CD4-positive, alpha-beta T cell treated with Interleukin-21 for 1 hour (primary cell): ENCODE measurements around the gene CHPF.

Experiments
- DNase-seq: peaks from one replicate; pipeline ENCODE4 v3.0.0-alpha.2; 2020

Gene CHPF

DNA sequence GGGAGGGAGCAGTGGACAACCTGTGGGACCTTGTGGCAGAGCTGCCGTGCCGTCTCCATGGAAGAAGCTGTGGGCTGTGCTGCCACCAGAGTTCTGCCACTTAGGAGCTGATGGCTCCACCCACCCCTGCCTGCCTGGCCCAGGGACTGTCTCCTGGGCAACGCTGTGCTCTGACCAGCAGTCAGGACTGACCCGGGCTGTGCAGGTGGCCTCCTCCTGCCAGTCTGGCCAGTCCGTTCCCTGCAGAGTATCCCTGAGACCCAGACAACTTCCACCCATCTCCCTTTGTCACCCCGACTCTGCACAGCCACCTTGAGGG lies 16.6 kb downstream of the CHPF start:
- DNase-seq, result no peak

DNA sequence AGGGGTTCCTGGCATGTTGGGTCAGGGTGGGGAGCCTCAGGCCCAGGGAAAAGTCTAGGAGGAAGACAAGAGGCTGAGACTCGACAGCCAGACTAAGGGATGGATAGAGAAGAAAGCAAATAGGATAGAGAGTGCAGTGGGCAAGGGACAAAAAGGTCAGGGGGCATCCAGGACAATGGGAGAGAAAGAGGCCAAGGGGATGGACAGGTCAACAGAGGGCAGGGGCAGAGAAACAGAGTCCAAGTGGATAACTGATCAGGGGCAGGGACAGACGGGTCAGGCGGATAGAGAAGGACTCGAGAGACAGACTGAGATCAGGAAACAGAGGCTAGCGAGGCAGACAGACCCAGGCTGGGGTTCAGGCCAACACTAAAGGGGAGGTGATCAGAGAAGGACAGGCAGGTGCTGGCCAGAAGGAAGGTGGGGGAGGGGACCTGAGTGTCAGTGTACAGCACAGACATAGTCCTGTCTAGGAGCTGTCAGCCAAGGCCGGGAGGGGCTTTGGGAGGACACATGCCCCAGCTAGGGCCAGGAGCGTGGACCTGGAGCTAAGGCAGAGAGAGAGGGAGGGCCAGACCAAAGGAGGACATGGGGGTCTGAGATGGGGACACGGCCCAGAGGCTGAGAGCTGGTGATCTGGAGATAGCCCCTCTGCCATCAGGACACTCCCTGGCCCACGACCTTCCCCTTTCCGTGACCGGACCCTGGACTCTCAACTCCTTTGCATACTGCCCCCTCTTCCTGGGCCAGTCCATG lies 17.1 kb downstream of the CHPF start:
- no peak for DNase-seq

DNA sequence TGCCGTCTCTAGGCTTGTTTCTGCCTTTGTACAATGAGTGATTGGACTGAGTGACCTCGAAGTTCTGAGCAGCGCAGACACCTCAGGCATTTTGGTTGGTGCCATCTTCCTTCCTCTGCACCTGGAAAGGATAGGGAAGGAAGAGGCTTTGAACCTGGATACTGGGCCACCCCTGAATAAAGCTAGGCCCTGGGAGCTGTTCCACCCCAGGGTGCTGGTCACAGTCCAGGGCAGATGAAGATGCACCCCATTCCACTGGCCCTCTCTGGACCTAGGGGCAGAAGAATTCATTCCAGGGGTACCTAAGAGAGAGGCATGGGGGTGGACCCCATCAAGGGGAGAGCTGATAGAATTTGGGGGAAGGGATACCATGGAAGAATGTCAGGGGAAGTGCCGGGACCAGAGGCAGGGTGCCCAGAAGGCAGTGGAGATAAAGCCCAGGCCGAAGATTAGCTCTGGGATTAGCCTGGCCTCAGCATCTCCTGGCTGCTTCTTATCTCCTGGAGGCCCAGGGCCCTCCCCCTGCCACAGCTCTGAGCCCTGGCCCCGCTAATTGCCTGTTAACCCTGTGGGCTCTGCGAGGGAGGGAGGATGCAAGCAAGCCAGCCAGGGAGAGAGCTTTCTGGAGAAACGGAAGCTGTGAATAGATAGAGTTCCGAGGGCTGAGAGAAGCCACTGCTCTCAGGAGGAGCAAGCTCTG lies 17.9 kb downstream of the CHPF start:
- DNase-seq, result no peak

DNA sequence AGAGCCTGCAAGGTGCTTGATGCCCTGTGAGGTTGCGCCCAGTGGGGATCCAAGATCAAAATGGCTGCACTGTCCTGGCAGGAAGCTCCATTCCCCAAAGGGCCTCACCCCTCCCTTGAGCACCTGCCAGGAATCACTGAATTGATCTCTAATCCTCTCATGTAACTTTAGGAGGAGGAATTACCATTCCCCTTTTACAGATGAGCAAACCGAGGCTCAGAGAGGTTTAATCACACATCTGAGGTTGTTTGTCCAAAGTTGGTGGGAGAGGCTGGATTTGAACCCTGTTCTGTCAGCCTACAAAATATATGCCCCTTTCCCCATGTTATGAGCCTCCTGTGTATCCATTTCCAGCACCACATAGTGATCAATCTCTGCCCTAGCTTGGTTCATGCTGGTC lies 18.8 kb downstream of the CHPF start:
- no peak for DNase-seq

DNA sequence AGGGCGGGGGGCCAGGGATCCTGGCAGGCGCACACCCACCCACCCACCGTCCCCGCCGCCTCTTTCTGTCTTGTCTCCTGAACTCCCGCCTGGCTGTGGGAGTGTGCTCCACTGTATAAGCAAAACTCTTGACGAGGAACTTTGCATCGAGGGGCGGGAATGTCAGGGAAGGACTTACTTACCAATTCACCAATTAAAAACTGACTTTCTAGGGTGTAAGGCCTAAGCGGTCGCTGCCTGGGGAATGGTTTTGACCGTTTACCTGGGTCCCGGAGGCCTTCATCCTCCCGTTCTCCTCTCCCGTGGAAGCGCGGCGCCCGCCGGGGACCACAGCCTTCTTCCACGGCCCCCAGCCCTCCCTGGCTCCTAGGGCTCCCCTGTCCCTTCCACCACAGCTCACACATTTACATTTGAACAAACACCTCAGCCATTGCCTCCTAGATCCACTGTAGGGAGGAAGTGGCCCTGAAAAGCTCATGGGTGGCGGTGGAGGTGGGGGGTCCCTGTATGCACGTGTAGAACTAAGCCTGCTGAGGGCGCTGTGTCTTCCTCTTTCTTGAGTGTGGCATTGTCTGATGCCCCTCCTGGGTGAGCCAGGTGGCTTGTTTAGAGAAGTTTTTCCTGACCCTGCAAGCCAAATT lies 20.5 kb downstream of the CHPF start:
- no peak for DNase-seq

DNA sequence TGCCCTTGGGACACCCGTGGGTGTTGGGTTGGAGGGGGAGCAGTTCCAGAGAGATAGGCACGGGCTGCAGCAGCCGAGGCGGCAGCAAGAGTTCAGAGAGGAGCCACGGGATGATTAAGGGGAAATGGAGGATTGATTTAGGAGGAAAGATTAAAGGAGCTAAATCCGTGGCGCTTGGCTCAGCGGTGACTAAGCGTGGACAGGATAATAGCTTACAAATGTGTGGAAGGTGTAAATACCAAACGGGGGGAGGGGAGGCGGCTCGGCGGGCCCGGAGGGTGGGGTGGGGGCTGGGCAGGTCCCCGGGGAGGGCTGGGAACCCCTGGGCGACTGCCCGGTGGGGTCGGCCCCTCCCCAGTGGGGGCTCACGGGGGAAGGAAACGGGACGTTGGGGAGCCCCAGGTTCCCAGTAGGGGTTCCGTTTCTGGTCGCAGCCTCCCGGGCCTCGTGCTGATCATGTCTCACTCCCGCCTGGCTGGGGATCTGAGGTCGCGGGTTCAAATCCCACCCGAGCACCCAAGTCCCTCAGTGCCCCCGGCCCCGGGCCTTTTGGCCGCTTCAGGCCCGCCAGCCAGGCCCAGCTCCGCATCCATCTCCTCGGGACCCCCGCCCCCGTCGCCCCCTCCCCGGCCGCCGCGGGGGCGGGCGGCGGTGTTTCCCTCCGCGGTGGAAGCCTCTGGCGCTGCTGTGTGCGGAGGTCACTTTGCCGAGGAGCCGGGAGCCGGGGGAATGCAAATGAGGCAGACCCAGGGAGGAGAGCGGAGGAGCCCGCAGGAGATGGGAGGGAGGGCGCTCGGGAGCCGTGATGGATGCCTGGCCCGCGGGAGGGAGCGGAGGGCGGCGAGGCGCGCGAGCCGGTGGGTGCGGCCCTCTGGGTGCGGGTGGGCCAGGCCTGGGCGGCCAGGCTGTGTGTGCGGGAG lies 21.2 kb downstream of the CHPF start:
- no peak for DNase-seq

DNA sequence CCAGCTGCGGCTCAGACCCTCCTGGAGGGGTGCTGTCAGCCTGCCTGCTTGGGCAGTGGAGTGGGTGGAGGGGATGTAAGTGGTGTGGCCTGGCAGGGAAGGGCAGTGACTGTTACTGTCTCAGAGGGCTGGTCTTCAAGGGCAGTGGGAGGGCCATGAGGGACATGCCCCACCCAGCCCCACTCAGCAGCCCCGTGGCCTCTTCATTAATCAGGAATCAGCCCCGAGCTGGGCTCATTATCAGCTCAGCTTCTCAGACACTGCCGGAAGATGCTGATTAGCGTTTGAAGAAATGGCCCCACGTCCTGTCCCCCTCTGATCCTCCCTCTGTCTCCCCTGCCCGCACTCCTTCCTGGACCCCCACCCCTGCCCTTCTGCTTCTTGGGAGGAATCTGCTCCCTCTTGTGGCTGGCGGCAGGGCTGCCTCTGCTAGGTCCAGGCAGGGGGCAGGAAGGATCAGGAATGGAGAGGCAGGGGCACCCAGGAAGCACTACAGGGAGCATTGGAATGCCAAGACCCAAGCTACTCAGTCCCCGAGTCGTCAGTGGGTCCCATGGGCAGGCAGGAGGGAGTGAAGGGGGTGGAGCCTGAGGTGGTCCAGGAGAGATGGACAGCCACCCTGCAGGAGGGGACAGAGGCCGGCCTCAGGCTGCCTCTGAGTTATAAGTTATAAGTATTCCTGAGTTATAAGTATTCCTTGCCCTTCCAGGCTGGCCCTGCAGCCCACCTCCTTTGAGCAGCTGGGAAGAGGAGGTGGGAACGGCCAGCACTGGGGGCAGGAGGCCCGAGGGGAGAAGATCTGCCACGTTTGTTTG lies 22.3 kb downstream of the CHPF start:
- DNase-seq, result no peak

DNA sequence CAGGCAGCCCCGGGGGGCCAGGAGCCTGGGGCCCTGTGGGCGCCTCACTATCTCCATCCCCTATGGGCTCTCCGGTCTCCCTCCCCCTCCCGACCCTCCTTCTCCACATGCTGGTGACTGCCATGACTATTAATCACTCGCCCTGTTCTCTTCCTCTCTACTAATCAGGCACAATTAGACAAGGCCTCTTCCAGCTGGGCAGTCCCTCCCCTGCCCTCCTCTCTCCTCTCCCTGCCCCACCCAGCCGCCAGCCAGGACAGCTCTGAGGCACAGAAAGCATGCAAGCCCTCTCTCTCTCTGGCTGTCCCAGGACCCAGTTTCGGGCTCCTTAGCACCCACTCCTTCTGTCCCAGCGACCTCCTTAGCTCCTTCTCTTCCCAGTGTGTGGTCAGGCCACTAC lies 23.5 kb downstream of the CHPF start:
- no peak for DNase-seq

DNA sequence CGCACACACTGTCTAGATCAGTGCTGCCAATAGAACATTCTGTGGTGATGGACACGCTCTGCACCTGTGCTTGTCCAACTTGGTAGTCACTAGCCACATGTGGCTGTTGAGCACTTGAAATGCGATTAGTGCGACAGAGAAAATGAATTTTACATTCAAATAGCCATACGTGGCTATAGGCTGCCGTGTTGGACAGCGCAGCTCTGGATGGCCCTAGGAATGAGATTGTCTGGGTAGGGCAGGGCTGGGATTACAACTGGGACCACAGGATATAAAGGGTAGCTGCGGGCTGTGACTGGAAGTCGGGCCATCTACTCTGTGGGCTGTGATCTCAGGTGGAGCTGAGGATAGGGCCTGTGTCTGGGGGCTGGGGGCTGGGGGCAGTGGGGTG lies 24.1 kb downstream of the CHPF start:
- no peak for DNase-seq

DNA sequence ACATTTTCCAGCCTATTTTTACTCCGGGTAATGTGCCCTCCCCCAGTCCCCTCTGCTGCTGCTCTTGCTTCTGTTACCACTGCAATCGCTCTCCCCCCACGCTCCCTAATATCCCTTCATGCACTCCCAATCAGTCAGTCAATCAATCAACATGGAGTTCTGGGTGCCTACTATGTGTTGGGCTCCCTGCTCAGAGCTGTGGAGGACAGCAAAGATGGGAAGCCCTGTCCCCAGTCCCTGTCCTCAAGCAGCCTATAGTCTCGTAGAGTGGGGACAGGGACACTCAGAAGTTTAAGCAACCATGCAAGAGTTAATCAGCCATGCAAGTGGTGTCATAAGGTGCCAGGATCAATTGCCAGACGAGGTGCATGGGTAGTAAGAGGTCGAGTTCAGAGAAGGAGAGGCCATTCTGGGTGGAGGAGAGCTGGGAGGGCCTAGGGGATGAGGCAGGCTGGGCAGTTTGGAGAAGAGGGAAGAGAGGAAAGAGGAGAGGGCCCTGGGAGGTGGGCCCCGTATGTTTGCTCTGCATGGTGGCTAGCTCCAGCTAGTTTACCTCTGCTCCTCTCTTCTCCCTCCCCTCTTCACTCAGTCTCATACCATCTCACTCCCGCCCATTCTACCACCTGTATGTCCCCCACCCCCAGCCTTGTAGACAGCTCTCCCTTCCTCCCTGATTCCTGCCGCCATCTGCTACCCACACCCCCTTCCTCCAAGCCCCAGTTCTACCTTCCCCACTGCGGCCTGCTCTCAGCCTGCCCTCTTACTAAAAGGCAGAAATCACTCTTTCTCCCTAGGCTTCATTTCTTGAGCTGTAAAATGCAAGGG lies 25.4 kb downstream of the CHPF start:
- DNase-seq, result no peak

DNA sequence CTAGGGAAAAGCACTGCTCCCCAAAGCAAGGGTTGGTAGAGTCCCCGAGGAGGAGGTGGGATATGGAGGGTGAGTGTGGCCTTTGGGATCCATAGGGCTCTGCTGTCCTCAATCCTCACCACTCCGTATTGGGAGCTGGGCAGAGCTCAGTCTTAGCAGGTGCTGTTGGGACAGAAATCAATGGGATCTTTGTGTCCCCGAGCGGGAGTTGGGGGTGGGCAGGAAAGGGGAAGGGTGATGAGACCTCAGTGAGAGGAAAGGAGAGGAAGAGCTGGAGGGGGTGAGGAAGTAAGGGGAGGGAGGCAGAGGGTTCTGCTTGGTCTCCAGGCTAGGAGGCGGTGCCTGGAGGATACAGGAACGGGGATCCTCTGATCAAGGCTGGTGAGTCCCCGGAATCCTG lies 26.7 kb downstream of the CHPF start:
- no peak for DNase-seq

DNA sequence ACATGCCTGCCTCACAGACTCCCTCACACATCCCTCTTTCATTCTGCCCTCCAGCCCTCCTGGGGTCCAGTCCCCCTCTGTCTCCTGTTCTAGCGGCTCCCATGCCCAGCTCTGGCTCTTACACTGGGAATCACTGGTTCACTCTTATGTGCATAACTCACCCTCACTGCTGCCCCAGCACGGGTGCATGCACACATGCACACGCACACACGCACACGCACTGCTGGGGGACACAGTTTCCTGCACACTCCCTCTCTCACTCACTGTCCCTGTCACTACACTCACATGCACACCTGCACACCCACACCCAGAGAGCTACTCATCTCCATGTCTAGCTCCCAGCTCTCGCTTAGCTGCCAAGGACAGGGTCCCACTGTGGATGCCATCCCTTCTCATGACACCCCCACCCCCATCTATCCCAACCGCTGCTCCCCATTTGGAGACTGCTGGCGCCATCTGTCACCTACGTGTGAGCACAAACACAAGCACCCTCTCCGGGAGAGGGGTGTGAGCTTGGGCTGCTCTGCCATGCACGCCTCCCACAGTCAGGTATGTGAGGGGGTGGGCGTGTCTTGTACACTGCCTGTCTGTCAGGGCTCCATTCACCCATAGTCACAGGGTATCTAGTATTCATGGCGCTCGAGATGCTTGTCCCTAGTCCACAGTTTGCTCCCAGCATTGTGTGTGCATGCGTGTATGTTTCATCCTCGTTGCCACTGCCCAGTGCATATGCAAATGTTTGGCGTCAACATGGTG lies 27.6 kb downstream of the CHPF start:
- no peak for DNase-seq

DNA sequence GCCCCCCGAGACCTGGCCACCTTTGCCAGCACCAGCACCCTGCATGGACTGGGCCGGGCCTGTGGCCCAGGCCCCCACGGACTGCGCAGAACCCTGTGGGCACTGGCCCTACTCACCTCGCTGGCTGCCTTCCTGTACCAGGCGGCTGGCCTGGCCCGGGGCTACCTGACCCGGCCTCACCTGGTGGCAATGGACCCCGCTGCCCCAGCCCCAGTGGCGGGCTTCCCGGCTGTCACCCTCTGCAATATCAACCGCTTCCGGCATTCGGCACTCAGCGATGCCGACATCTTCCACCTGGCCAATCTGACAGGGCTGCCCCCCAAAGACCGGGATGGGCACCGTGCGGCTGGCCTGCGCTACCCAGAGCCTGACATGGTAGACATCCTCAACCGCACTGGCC lies 28.8 kb downstream of the CHPF start:
- no peak for DNase-seq

DNA sequence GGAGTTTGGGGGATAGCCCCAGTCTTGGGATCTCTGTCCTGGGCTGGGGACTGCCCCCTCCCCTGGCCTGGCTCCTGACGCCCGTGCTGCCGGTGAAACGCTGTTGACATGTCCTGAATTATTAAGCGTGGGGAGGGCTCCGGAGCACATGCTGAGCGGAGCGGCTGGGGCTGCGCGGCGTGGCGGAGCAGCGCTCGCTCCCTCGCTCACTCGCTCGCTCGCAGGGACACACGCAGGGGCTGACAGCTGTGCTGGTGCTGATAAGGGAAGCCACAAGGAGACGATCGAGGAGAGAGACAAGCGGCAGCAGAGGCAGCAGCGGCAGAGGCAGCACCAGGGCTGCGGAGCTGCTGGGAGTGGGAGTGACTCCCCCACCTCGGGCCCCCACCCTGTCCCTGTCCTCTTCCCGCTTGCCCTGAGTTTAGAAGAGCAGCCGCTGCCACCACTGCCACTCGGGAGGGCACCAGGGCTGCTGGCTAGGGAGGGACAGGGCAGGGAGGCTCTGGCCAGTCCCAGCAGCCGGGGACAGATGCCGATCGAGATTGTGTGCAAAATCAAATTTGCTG lies 29.3 kb downstream of the CHPF start, which contains the start of gene ASIC4:
Gene ASIC4, plus strand, starts transcription at position 287 of the 566 bp plus-strand sequence. Its CDS starts 243 bp downstream, at position 530.
- DNase-seq, result no peak

DNA sequence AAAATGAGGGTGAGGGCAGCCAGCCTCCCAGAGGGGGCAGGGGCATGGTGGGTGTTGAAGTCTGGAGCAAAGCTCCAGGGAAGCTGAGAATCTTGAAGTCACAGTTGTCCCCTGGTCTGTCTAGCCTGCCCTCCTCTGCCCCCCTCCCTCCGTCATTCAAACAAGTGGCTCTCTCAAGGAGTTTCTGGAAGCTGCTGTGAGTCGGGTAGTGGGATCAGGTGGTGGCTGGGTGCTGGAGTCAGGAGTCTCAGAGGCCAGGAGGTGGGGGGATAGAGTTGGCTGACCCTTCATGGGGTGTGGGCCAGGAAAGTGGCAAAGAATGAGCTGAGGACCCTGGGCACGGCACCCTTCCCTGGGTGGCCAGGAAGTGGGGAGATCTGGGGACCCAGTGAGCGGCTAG lies 29.8 kb downstream of the CHPF start:
- no peak for DNase-seq

DNA sequence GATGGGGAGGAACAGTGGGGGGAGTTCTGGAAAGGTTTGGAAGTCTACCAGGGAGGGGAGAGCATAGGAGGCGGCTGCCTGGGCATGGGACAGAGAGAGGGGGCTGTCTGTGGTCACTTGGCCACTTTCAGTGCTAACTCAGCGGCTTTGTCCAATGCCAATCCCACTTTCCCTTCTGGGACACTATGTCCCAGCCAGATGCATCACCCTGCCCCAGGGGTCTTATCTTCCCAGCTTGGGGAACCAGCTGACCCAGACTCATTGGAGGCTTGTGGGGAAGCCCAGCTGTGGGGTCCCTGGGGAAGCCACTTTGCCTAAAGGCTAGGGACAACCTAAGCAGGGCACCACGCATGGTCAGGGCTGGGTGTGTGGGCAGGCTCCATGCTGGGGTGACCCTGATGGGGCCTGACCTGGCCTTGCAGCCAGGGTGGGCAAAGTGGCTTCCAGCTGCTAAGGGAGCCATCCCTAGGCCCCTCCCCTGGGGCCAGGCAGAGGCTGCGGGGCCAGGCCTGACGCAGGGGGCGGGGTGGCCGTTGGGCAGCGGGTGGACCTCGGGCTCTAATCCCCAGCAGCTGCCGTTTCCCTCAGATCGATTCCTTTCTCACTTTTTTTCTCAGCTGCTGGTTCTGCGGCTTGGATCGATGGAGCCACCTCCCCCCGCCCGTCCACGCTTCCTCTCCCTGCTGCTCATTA lies 30.9 kb downstream of the CHPF start:
- DNase-seq, result no peak

DNA sequence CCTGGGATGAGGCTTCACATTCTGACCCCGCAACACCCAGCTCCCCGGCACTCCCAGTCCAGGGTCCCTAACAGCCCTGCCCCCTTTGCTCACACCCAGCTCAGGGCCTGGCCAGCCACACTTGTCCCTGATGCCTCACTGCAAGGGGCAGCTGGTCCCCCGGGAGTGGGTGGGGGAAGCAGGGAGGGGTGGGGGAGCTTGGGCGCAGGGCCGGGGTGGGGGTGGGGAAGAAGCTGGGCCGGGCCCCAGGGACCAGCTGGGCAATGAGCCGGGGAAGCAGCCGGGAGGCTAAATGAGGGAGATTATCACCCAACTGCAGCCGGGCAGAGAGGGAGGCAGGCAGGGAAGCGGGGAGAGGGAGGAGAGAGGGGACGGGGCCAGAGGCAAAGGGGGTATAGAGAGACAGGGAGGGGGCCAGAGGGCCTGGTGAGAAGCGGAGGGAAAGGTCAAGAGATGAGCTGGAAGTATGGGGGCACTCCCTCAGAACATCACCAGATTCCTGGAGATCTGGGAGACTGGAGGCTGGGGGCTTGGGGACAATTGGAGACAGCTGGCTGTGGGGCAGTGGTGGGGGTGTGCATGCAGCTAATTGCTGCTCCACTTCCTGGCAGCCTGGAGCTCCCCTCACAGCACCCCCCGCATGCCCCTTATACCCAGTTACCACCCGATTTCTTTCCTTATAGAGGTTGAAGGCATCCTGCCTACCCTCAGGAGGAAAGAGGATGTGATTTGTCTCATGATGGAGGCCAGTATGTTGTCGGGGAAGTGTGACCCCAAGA lies 31.9 kb downstream of the CHPF start:
- no peak for DNase-seq

DNA sequence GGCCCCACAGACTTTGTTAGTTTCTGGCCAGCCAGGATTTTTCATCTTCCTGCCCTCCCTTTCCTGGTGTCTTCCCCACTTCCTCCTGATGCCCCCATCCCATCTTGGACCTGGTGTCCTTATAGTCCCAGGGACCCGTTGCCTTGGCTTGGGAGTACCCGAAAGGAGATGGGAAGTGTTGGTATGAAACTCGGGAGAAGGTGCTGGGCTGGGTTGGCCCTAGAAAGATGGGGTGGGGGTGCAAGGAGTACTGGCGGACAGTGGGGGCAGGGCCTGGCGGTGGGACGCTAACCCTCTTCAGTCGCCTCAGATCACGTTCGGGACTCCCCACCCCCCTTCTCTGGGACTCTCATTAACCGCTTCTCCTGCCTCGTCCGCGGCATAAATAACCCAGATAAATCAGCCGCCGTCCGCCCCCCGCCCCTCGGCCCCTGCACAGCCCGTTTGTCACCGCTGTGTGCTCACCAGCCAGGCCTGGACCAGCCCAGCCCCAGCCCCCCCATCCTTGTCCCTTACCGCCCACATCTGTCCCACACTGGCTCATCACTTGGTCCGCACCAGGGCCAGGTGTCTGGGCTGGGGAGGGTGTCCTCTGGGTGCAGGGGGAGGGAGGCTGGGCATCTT lies 33.0 kb downstream of the CHPF start:
- no peak for DNase-seq
